H1 (cell line): ENCODE measurements around the gene ZNF622. TPM values are rescaled to one million over a fixed set of nuclear protein-coding genes. Genes with fewer than 3 reads are reported as not detected.

ENCODE experiments used
- HDAC6 ChIP-seq: IDR thresholded peaks from one replicate; pipeline ENCODE4 v1.7.1; 2012; ENCODE audit warnings: low read depth, mild to moderate bottlenecking, inconsistent platforms, low read length, moderate library complexity
- RFX5 ChIP-seq: IDR thresholded peaks from 2 replicates; pipeline ENCODE4 v1.6.1; 2011; ENCODE audit warnings: low read depth, low read length, improper control_type of control experiment, borderline replicate concordance
- TCF12 ChIP-seq: IDR thresholded peaks from 2 replicates; pipeline ENCODE4 v1.6.1; 2011; ENCODE audit warnings: low read depth, mild to moderate bottlenecking, low read length
- YY1 ChIP-seq: IDR thresholded peaks from 2 replicates; pipeline ENCODE4 v1.6.1; 2011; ENCODE audit warnings: low read depth, mild to moderate bottlenecking, low read length
- ZNF274 ChIP-seq: IDR thresholded peaks from 2 replicates; pipeline ENCODE4 v1.7.0; 2012; ENCODE audit warnings: low read length, borderline replicate concordance; ENCODE audit errors: extremely low read depth
- polyA plus RNA-seq, 7 experiments: library from polyadenylated mRNA; depleted of rRNA in 3 of 7; stranded (reverse) in 5 of 7; unstranded in 2 of 7; fragments of >200 nt in 5 of 7; fragments of 200-250 nt in 2 of 7; gene quantifications; 1 replicate in 5 of 7; 2 replicates in 1 of 7; 4 replicates in 1 of 7; pipeline versions ENCODE4 v1.2.1 to v1.2.3, GENCODE V29; 2011 to 2013; ENCODE audit warnings: missing spikeins in 2 of 7, mixed read lengths in 2 of 7
- total RNA-seq: library from RNA; stranded (reverse); fragmentation: NEBNext Ultra II Directional; extraction: Animal tissue kit (Norgen Biotek cat#: 25700); gene quantifications from 2 replicates; pipeline ENCODE4 v1.2.1, GENCODE V29; 2021
- TF ChIP-seq, protein P1 (sequence below): fragments of 300-600 bp; sonication (generic); IDR thresholded peaks from 2 replicates; pipeline ENCODE4 v1.7.1; 2012; ENCODE audit warnings: low read length, moderate library complexity, mild to moderate bottlenecking, inconsistent platforms; ENCODE audit not compliant: insufficient replicate concordance
- TF ChIP-seq, protein P2 (sequence below): IDR thresholded peaks from 2 replicates; pipeline ENCODE4 v1.6.1; 2011; ENCODE audit warnings: low read length, improper control_type of control experiment

Gene ZNF622
- total and polyA plus RNA-seq, 2 of the 8 experiments (the other 6 are each of a cell fraction or from before 2014, with no cell fraction given), result 8.8 to 30.8 TPM

DNA sequence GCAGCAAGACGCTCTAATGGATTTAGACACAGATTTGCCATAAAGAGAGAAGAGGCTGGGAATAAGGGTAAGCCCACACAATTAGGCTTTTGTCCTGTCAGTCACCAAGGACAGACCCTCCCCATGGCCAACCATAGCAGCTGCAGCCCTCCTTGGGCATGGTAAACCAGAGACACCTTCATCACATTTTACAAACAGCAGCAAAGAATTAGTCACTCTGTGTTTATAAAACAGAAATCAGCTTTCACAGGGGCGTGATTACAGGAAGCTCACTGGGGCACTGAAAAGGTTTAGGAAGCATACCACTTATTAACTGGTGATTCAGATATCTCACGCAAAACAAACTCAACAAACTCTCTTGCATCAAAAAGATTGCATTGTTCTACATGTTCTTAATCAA lies 37.3 kb upstream of the ZNF622 start (continued):
- TF ChIP-seq, protein P1, sequence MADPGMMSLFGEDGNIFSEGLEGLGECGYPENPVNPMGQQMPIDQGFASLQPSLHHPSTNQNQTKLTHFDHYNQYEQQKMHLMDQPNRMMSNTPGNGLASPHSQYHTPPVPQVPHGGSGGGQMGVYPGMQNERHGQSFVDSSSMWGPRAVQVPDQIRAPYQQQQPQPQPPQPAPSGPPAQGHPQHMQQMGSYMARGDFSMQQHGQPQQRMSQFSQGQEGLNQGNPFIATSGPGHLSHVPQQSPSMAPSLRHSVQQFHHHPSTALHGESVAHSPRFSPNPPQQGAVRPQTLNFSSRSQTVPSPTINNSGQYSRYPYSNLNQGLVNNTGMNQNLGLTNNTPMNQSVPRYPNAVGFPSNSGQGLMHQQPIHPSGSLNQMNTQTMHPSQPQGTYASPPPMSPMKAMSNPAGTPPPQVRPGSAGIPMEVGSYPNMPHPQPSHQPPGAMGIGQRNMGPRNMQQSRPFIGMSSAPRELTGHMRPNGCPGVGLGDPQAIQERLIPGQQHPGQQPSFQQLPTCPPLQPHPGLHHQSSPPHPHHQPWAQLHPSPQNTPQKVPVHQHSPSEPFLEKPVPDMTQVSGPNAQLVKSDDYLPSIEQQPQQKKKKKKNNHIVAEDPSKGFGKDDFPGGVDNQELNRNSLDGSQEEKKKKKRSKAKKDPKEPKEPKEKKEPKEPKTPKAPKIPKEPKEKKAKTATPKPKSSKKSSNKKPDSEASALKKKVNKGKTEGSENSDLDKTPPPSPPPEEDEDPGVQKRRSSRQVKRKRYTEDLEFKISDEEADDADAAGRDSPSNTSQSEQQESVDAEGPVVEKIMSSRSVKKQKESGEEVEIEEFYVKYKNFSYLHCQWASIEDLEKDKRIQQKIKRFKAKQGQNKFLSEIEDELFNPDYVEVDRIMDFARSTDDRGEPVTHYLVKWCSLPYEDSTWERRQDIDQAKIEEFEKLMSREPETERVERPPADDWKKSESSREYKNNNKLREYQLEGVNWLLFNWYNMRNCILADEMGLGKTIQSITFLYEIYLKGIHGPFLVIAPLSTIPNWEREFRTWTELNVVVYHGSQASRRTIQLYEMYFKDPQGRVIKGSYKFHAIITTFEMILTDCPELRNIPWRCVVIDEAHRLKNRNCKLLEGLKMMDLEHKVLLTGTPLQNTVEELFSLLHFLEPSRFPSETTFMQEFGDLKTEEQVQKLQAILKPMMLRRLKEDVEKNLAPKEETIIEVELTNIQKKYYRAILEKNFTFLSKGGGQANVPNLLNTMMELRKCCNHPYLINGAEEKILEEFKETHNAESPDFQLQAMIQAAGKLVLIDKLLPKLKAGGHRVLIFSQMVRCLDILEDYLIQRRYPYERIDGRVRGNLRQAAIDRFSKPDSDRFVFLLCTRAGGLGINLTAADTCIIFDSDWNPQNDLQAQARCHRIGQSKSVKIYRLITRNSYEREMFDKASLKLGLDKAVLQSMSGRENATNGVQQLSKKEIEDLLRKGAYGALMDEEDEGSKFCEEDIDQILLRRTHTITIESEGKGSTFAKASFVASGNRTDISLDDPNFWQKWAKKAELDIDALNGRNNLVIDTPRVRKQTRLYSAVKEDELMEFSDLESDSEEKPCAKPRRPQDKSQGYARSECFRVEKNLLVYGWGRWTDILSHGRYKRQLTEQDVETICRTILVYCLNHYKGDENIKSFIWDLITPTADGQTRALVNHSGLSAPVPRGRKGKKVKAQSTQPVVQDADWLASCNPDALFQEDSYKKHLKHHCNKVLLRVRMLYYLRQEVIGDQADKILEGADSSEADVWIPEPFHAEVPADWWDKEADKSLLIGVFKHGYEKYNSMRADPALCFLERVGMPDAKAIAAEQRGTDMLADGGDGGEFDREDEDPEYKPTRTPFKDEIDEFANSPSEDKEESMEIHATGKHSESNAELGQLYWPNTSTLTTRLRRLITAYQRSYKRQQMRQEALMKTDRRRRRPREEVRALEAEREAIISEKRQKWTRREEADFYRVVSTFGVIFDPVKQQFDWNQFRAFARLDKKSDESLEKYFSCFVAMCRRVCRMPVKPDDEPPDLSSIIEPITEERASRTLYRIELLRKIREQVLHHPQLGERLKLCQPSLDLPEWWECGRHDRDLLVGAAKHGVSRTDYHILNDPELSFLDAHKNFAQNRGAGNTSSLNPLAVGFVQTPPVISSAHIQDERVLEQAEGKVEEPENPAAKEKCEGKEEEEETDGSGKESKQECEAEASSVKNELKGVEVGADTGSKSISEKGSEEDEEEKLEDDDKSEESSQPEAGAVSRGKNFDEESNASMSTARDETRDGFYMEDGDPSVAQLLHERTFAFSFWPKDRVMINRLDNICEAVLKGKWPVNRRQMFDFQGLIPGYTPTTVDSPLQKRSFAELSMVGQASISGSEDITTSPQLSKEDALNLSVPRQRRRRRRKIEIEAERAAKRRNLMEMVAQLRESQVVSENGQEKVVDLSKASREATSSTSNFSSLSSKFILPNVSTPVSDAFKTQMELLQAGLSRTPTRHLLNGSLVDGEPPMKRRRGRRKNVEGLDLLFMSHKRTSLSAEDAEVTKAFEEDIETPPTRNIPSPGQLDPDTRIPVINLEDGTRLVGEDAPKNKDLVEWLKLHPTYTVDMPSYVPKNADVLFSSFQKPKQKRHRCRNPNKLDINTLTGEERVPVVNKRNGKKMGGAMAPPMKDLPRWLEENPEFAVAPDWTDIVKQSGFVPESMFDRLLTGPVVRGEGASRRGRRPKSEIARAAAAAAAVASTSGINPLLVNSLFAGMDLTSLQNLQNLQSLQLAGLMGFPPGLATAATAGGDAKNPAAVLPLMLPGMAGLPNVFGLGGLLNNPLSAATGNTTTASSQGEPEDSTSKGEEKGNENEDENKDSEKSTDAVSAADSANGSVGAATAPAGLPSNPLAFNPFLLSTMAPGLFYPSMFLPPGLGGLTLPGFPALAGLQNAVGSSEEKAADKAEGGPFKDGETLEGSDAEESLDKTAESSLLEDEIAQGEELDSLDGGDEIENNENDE, result no peak
- TF ChIP-seq TCF12 (no peak), RFX5 (no peak), ZNF274 (no peak), HDAC6 (no peak), YY1 (no peak)
- TF ChIP-seq, protein P2, sequence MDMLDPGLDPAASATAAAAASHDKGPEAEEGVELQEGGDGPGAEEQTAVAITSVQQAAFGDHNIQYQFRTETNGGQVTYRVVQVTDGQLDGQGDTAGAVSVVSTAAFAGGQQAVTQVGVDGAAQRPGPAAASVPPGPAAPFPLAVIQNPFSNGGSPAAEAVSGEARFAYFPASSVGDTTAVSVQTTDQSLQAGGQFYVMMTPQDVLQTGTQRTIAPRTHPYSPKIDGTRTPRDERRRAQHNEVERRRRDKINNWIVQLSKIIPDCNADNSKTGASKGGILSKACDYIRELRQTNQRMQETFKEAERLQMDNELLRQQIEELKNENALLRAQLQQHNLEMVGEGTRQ, result no peak
